NCI-H2196 treated with DMSO at 0.1 percent for 48 hours (cell line): Measurements from ENCODE around the gene UEVLD.
"Not testable (repeated sequence)": the region's sequence is repeated elsewhere in the genome, so short reads cannot be mapped to it uniquely, and the experiment has no call there.

Experiments used
- DNase-seq: peaks from one replicate; lab custom pipeline; 2025; ENCODE audit not compliant: unreplicated experiment; lab: John Stamatoyannopoulos, UW

UEVLD gene

GRCh38 chr11:18588297-18589252 is at the start of gene UEVLD:
UEVLD (minus strand) TSS chr11:18588734; CDS start chr11:18588654, 80 bp downstream.
- peak; percentile 20 for DNase-seq

DNA sequence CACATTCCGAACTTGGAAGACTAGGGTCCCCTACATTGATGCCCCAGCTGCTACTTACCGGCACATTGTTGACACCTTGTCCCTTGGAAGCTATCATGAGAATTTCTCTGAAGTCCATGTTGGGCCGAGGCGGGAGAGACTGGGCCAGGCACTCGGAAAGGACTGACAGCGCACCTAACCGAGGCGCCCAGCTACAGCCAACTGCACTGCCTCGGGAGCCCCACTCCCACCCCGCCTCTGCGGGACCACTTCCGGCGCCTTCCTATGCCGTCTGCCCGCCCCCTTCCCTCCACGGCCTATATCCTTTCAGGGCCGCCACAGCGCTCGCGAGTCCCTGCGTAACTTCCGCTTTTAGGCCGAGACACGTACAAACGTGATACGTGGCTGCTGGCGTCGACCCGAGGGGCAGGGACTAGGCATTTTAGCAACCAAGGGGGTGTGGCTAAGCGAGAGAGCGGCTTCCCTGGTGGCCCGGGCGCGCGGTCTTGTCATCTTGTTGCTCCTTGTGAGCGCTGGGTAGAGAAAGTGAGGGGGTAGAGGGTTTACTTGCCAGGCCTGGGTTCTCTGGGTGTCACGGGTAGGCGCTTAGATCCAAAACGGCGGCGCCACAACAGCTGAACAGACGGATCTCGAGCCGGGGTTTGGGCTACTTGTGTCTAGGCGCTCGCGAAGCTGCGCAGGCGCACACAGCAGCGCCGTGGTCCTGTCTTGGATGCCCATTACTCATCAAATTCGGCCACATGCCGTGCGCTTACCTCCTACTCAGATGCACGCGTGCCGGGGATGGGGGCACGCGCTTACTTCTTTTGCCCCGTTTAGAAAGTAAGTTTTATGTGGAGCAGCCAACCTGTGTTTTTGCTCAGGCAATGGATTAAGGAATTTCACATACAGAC is 45.9 kb upstream of the UEVLD start, which contains the start of gene SPTY2D1:
TSS of gene SPTY2D1 (minus strand) at position 203 of the 893 bp plus-strand sequence. CDS start at position 118, 85 bp downstream.
- peak; percentile 97 for DNase-seq

DNA sequence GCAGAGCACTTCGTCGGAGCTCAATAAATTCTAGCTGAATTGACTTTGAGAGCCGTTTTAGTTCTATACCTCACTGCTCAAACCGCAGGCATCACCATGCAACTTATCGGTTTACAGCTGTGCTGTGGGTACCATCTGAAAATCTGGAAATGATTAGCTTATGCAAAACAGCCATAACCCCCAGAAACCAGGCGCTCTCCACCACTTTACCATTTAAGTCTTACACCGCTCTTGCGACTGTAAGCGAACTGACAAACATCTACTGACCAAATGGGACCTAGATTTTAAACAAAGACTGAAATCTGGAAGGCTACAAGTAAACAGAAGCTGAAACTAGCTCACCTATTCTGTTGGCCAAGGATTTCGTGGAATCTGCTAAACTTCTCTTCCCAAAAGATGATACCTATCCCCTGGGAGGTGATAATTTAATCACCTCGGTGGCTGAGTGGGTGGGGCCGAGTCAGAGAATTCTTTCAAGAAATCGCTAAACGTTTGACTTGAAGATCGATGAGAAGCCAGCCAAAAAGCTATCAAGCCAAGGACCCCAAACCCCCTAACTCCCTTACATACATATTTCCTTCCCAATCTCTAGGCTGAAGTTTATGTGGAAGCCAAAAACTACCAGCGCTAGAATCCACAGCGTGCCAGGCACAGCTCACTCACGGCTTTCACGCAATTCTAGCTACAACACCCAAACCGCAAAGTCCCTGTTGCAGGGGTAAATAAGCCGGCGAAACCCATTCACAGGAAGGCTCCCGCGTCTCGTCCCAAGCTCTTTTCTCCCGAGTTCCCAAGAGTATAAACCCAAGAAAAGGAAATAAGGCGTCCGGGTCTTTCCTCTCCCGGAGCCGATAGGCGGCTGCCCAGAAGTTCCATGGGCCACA is 45.0 kb upstream of the UEVLD start:
- DNase-seq, result no peak

DNA sequence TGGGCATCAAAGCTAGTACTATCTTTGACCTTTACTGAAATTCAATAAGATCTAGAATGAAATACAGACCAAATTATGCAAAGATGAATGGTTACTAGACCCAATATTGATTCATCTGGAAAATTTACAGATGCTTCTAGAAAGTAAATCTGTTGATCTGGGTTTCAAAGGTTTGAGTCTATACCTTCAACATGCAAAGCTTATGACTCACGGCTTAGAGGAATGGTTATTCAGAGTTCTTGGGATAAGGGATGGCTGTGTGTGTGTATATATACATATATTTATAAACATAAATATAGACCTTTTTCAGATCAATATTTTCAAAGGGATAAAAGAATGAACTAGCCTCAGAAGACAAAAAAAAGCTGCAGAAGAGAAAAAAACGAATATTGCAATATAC is 44.3 kb upstream of the UEVLD start:
- no peak for DNase-seq

GRCh38 chr11:18624161-18624560 is 35.6 kb upstream of the UEVLD start:
- no peak for DNase-seq

GRCh38 chr11:18623707-18624106 is 35.2 kb upstream of the UEVLD start:
- DNase-seq, result no peak

DNA sequence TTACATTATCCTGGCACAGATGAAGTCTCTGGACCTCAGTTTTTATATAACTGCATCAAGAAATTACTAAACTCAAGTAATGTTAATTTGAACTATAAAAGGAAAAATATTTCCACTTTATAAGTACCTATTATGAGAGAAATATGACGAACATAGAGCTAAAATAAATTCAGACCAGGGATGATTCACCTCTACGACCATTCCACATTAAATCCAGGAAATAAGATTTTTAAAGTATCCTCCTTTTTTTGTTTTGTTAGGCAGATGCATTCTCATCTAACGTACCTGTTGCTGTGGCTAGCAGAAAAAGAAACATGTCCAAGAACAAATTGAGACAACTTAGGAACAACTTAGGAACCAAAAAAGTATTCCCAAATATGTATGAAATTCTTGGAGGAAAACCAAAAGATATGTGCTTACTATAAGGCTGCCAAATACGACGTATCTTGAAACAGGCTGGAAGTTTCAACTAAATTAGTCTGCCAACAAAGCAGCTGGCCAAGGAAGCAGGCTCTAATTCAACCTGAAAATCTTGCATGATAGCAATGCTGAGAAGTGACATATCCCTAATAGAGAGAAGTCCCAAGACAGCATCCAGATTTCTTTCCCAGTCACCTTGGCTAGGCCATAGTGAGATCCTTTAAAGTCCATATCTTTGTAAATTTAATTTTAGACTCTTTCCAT is 29.9 kb upstream of the UEVLD start:
- no peak for DNase-seq

GRCh38 chr11:18617688-18618341 is 29.3 kb upstream of the UEVLD start:
- no peak for DNase-seq

DNA sequence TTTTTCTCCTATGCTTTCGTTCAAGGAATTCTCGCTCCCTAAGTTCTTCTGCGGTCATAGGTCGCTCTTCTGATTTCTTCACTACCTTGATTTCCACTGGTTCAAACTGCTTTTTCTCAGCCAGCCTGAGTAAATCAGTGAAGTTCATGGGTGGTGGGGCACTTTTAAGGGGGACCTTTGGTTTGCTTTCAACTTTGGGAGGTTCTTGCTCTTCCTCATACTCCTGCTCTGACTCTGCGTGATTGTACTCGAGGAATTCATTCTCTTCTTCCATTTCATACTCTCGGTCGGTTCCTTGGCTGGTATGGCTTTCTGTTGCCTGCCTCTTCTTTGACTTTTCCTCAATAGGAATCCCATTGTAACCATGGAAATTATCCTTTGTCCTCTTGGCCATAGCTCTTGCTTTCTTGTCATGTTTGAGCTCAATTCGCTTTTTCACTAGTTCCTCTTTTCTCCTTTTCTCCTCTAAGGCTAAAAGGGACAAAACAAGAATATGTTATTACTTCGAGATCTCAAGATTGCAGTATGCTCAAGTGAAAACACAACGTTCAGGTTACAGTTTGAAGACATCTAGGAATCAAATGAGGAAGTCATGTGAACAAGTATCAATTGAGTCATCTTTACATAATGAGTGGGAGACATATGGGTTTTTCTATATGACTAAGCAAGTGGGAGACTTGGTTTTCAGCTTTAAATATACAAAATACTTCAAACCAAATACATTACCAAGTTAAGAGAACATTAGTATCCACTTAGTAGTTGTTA is 27.3 kb upstream of the UEVLD start:
- DNase-seq, result no peak

DNA sequence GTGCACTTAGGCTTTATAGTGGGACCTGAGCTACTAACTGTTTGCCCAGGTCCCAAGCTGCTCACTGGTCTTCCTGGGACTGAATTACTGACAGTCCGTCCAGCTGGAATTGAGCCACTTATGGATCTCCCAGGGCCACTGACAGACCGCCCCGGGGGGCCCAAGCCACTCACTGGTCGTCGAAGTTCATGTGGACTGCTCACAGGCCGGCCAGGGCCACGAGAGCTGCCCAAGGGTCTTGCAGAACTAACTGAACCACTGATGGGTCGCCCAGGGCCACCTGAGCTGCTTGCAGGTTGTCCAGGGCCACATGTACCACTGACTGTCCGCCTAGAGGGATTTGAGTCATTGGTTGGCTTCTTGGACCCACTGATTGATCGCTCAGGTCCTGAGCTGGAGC is 26.1 kb upstream of the UEVLD start:
- no peak for DNase-seq

DNA sequence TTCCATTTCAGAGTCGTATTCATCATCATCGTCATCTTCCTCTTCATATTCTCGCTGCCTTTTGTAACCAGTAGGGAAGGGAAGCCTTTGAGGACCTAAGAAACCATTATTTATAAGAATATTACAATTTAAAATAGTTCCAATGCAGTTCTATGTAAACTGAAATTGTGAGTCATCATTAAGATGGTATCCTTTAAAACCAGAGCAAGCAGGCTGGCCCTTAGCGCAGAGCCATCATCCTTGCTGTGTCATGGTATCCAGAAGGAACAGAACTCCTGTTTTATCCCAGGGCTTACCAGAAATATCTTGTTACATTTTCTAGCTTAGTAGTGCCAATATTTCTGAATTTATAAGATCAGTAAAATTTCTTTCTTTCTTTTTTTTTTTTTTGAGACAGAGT is 23.9 kb upstream of the UEVLD start:
- no peak for DNase-seq

DNA sequence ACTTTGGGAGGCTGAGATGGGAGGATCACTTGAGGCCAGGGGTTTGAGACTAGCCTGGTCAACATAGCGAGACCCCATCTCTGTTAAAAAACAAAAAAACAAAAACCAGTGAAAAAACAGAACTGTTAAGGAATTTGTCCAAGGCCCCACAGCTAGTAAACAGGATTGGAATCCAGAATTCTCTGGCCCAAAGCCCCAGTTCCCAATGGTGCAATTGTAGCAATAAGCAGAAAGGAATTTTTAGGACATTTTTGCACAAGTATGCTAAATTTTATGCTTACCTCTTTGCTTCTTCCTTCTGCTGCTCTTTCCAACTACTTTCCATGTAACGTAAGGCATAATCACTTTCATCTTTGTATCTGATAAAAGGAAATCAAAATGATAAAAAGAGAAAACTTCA is 22.7 kb upstream of the UEVLD start:
- no peak for DNase-seq

- DNase-seq, result no peak
Observed at GRCh38 chr11:18608376-18608775, 19.8 kb upstream of the UEVLD start.

- DNase-seq, result no peak
Observed at GRCh38 chr11:18600915-18601569, 12.5 kb upstream of the UEVLD start.

- no peak for DNase-seq
Observed at GRCh38 chr11:18599739-18600230, 11.3 kb upstream of the UEVLD start, which contains the start of gene MISFA. MISFA (plus strand) TSS chr11:18599789; CDS start chr11:18599929, 140 bp downstream.

GRCh38 chr11:18594999-18595749 is 6.6 kb upstream of the UEVLD start:
- no peak for DNase-seq

DNA sequence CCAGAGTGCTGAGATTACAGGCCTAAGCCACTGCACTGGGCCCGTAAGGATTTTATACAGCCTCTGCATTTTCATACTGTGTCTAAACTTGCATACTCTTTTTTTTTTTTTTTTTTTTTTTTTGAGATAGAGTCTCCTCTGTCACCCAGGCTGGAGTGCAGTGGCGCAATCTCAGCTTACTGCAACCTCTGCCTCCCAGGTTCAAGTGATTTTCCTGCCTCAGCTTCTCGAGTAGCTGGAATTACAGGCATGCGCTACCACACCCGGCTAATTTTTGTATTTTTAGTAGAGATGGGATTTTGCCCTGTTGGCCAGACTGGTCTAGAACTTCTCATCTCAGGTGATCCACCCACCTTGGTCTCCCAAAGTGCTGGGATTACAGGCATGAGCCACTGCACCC is 5.6 kb upstream of the UEVLD start:
- DNase-seq, result not testable (repeated sequence)
